H1 (cell line): ENCODE measurements around the gene TTBK2. TPM values are rescaled to one million over a fixed set of nuclear protein-coding genes. Genes with fewer than 3 reads are reported as not detected.

Experiments used
- CTCF ChIA-PET: fragments of 300-600 bp; sonication (Branson Sonifier 250); formaldehyde crosslinking; loops from one replicate; lab custom pipeline; 2021; ENCODE audit not compliant: partially characterized antibody; lab: Charles Lee
- POLR2A ChIA-PET: fragments of 300-600 bp; sonication (Branson Sonifier 250); formaldehyde crosslinking; loops from one replicate; lab custom pipeline; 2021; ENCODE audit warnings: inconsistent platforms; ENCODE audit not compliant: partially characterized antibody; lab: Charles Lee
- DNase-seq, 2 experiments: peaks; one replicate each; pipeline versions ENCODE4 v3.0.0 to v3.0.0-alpha.2; 2010 to 2022; ENCODE audit warnings: low spot score in 2 of 2, low read depth in 1 of 2, mixed read lengths in 1 of 2
- FAIRE-seq: peaks from 2 replicates; lab custom pipeline; 2011; peaks lifted over from hg19 to GRCh38; lab: Jason Lieb, UNC
- H2AFZ ChIP-seq: 2 replicates; pipeline ENCODE4 v1.8.1; 2012; ENCODE audit warnings: low read length, inconsistent platforms
- H2AK5ac ChIP-seq: 2 replicates; pipeline ENCODE4 v1.6.1; 2013; ENCODE audit warnings: low read depth, low read length
- H2BK120ac ChIP-seq: replicated peaks from 2 replicates; pipeline ENCODE3; 2013; ENCODE audit warnings: low read depth, low read length, inconsistent platforms
- H2BK12ac ChIP-seq: 2 replicates; pipeline ENCODE4 v1.6.1; 2013; ENCODE audit warnings: low read depth, low read length
- H2BK15ac ChIP-seq: 2 replicates; pipeline ENCODE4 v1.6.1; 2013; ENCODE audit warnings: low read length
- H2BK20ac ChIP-seq: 2 replicates; pipeline ENCODE4 v1.6.1; 2013; ENCODE audit warnings: low read length
- H2BK5ac ChIP-seq: 2 replicates; pipeline ENCODE4 v1.6.1; 2013; ENCODE audit warnings: low read depth, low read length
- H3K14ac ChIP-seq: 2 replicates; pipeline ENCODE4 v1.6.1; 2013; ENCODE audit warnings: inconsistent platforms; ENCODE audit not compliant: insufficient read length
- H3K18ac ChIP-seq: 2 replicates; pipeline ENCODE4 v1.6.1; 2013; ENCODE audit warnings: low read length; ENCODE audit errors: extremely low read depth
- H3K23ac ChIP-seq: 2 replicates; pipeline ENCODE4 v1.6.1; 2013; ENCODE audit warnings: inconsistent platforms; ENCODE audit not compliant: insufficient read length
- H3K23me2 ChIP-seq: 2 replicates; pipeline ENCODE4 v1.6.1; 2013; ENCODE audit warnings: low read depth, low read length
- H3K27ac ChIP-seq: 2 replicates; pipeline ENCODE4 v1.6.1; 2011; ENCODE audit warnings: low read depth, low read length, inconsistent platforms
- H3K27me3 ChIP-seq, 4 experiments: replicated peaks in 1 of 4; 1 replicate in 1 of 4; 2 replicates in 3 of 4; pipeline versions ENCODE4 v1.6.1 to v1.8.1; 2011 to 2013; ENCODE audit warnings: low read length in 3 of 4, mild to moderate bottlenecking in 3 of 4, inconsistent platforms in 2 of 4, mixed read lengths in 2 of 4, moderate library complexity in 1 of 4; ENCODE audit not compliant: control insufficient read depth in 3 of 4, insufficient read depth in 3 of 4; ENCODE audit errors: extremely low read depth in 1 of 4
- H3K36me3 ChIP-seq, 4 experiments: 2 replicates each; pipeline versions ENCODE4 v1.6.1 to v1.8.1; 2011 to 2013; ENCODE audit warnings: mild to moderate bottlenecking in 4 of 4, low read length in 3 of 4, moderate library complexity in 2 of 4, control low read depth in 1 of 4, inconsistent platforms in 1 of 4; ENCODE audit not compliant: insufficient read depth in 4 of 4, control insufficient read depth in 2 of 4
- H3K4ac ChIP-seq: replicated peaks from 2 replicates; pipeline ENCODE3; 2013; ENCODE audit warnings: low read length, low read depth, mixed read lengths, inconsistent platforms; ENCODE audit not compliant: insufficient read length
- H3K4me1 ChIP-seq, 4 experiments: replicated peaks in 1 of 4; 1 replicate in 1 of 4; 2 replicates in 3 of 4; pipeline versions ENCODE4 v1.6.1 to v1.8.1; 2011 to 2013; ENCODE audit warnings: low read length in 3 of 4, inconsistent platforms in 2 of 4, mixed read lengths in 1 of 4; ENCODE audit not compliant: insufficient read depth in 4 of 4, control insufficient read depth in 3 of 4
- H3K4me2 ChIP-seq, 2 experiments: 2 replicates each; pipeline versions ENCODE4 v1.6.1 to v1.8.1; 2011 to 2013; ENCODE audit warnings: low read depth in 2 of 2, low read length in 2 of 2, control low read depth in 1 of 2, inconsistent platforms in 1 of 2, mild to moderate bottlenecking in 1 of 2; ENCODE audit not compliant: insufficient read depth in 1 of 2
- H3K4me3 ChIP-seq, 4 experiments: fragments of 200-600, 300-600 bp in 1 of 4; sonication (generic), shearing (Covaris generic), sonication (Bioruptor Twin) in 1 of 4; 2 replicates each; pipeline versions ENCODE4 v1.5.1 to v1.8.1; 2011 to 2016; ENCODE audit warnings: low read length in 4 of 4, low read depth in 3 of 4, control low read depth in 2 of 4, inconsistent platforms in 2 of 4, mild to moderate bottlenecking in 2 of 4, mixed read lengths in 1 of 4, moderate library complexity in 1 of 4; ENCODE audit not compliant: insufficient read depth in 2 of 4; ENCODE audit errors: extremely low read depth in 1 of 4
- H3K56ac ChIP-seq: replicated peaks from 2 replicates; pipeline ENCODE3; 2013; ENCODE audit warnings: low read depth, mild to moderate bottlenecking, mixed read lengths, low read length, inconsistent platforms; ENCODE audit not compliant: insufficient read length
- H3K79me1 ChIP-seq: 2 replicates; pipeline ENCODE4 v1.6.1; 2013; ENCODE audit warnings: low read depth, low read length, control low read depth
- H3K79me2 ChIP-seq, 2 experiments: 2 replicates each; pipeline versions ENCODE4 v1.6.1 to v1.8.1; 2012 to 2013; ENCODE audit warnings: low read length in 2 of 2, mild to moderate bottlenecking in 2 of 2, inconsistent platforms in 1 of 2; ENCODE audit not compliant: insufficient read depth in 2 of 2, control insufficient read depth in 1 of 2
- H3K9ac ChIP-seq, 4 experiments: replicated peaks in 1 of 4; 1 replicate in 1 of 4; 2 replicates in 3 of 4; pipeline versions ENCODE4 v1.6.1 to v1.8.1; 2011 to 2013; ENCODE audit warnings: low read depth in 3 of 4, low read length in 3 of 4, control low read depth in 2 of 4, mild to moderate bottlenecking in 2 of 4, moderate library complexity in 2 of 4, inconsistent platforms in 1 of 4; ENCODE audit errors: extremely low read depth in 1 of 4
- H3K9me3 ChIP-seq, 2 experiments: 2 replicates each; pipeline versions ENCODE4 v1.6.1 to v1.8.1; 2012 to 2013; ENCODE audit warnings: mild to moderate bottlenecking in 2 of 2, moderate library complexity in 2 of 2, control low read depth in 1 of 2, inconsistent platforms in 1 of 2, low read depth in 1 of 2, low read length in 1 of 2, mixed read lengths in 1 of 2; ENCODE audit not compliant: insufficient read depth in 2 of 2
- H4K20me1 ChIP-seq, 2 experiments: replicated peaks in 1 of 2; 2 replicates each; pipeline versions ENCODE3 to v1.8.1; 2011 to 2013; ENCODE audit warnings: inconsistent platforms in 2 of 2, low read length in 2 of 2, mild to moderate bottlenecking in 1 of 2; ENCODE audit not compliant: insufficient read depth in 2 of 2, control insufficient read depth in 1 of 2
- H4K5ac ChIP-seq: 2 replicates; pipeline ENCODE4 v1.6.1; 2013; ENCODE audit warnings: low read length, low read depth, mixed read lengths, inconsistent platforms; ENCODE audit not compliant: insufficient read length
- H4K8ac ChIP-seq: 2 replicates; pipeline ENCODE4 v1.8.0; 2013; ENCODE audit warnings: mild to moderate bottlenecking, moderate library complexity, low read length, inconsistent platforms; ENCODE audit not compliant: insufficient read depth; ENCODE audit errors: extremely low read depth
- H4K91ac ChIP-seq: replicated peaks from 2 replicates; pipeline ENCODE3; 2013; ENCODE audit warnings: low read length, mixed read lengths, inconsistent platforms; ENCODE audit not compliant: insufficient read length
- BRCA1 ChIP-seq: IDR thresholded peaks from 2 replicates; pipeline ENCODE4 v1.6.1; 2012; ENCODE audit warnings: low read depth, low read length, improper control_type of control experiment
- CTBP2 ChIP-seq: IDR thresholded peaks from 2 replicates; pipeline ENCODE4 v1.7.0; 2011; ENCODE audit warnings: borderline replicate concordance, mild to moderate bottlenecking, moderate library complexity, mixed read lengths, low read length; ENCODE audit not compliant: insufficient read depth, insufficient read length
- GABPA ChIP-seq: IDR thresholded peaks from 2 replicates; pipeline ENCODE4 v1.6.1; 2011; ENCODE audit warnings: mild to moderate bottlenecking, low read length, moderate library complexity, borderline replicate concordance; ENCODE audit not compliant: insufficient read depth
- RXRA ChIP-seq: IDR thresholded peaks from 2 replicates; pipeline ENCODE4 v1.6.1; 2011; ENCODE audit warnings: low read depth, mild to moderate bottlenecking, low read length, moderate library complexity; ENCODE audit not compliant: insufficient read depth
- SIRT6 ChIP-seq: IDR thresholded peaks from one replicate; pipeline ENCODE4 v1.7.1; 2012; ENCODE audit warnings: low read length, inconsistent platforms
- WGBS, 2 experiments: shearing (Covaris generic) in 1 of 2; methylation state at CpG; one replicate each; pipeline versions ENCODE4 v1.1.6 to v1.1.7; 2013 to 2015; ENCODE audit warnings: low lambda C conversion rate in 2 of 2, mixed read lengths in 2 of 2, inconsistent platforms in 1 of 2, low coverage in 1 of 2, missing lambda C conversion rate in 1 of 2; ENCODE audit not compliant: insufficient replicate concordance in 2 of 2, insufficient coverage in 1 of 2, insufficient read length in 1 of 2; ENCODE audit errors: extremely low coverage in 1 of 2, missing lambda C conversion rate in 1 of 2; 5-methylcytosine and 5-hydroxymethylcytosine counted together
- polyA plus RNA-seq, 7 experiments: library from polyadenylated mRNA; depleted of rRNA in 3 of 7; stranded (reverse) in 5 of 7; unstranded in 2 of 7; fragments of >200 nt in 5 of 7; fragments of 200-250 nt in 2 of 7; gene quantifications; 1 replicate in 5 of 7; 2 replicates in 1 of 7; 4 replicates in 1 of 7; pipeline versions ENCODE4 v1.2.1 to v1.2.3, GENCODE V29; 2011 to 2013; ENCODE audit warnings: missing spikeins in 2 of 7, mixed read lengths in 2 of 7
- total RNA-seq: library from RNA; stranded (reverse); fragmentation: NEBNext Ultra II Directional; extraction: Animal tissue kit (Norgen Biotek cat#: 25700); gene quantifications from 2 replicates; pipeline ENCODE4 v1.2.1, GENCODE V29; 2021

The TTBK2 gene
- total and polyA plus RNA-seq, 2 of the 8 experiments (the other 6 are each of a cell fraction or from before 2014, with no cell fraction given), result 2.7 to 18.2 TPM

DNA sequence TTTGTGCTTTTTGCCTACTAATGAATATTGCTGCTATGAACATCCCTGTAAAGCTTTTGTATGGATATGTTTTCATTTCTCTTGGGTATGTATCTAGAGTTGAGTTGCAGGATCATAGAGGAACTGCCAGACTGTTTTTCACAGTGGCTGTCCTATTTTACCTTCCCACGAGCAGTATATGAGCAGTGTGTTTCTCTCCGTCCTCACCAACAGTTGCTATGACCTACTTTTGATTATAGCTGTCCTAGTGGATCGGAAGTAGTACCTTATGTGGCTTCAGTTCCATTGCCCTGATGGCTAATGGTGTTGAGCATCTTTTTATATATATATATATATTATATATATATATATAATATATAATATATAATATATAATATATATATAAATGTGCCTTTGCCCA, 208.8 kb downstream of the TTBK2 start:
- Histone ChIP-seq H3K27me3 (no peaks in the 10 kb centered on the region), H4K5ac (no peak overlapping the region), H4K8ac (no peak overlapping the region), H2BK120ac (no peak overlapping the region), H3K23ac (no peak overlapping the region), H4K20me1 (peaks cover 0 to 2% of the 10 kb centered on the region in 2 experiments), H4K91ac (no peak overlapping the region), H2AK5ac (no peak overlapping the region), H3K18ac (no peak overlapping the region), H3K36me3 (no peaks in the 10 kb centered on the region), H2BK5ac (no peak overlapping the region), H2BK12ac (no peak overlapping the region), H2BK15ac (no peak overlapping the region), H3K56ac (no peak overlapping the region), H3K4me1 (no peaks in the 10 kb centered on the region), H3K79me2 (no peaks in the 10 kb centered on the region), H2BK20ac (no peak overlapping the region), H3K4me2 (no peak overlapping the region), H3K23me2 (no peaks in the 10 kb centered on the region), H3K9me3 (no peaks in the 10 kb centered on the region), H2AFZ (no peak overlapping the region), H3K27ac (no peak overlapping the region), H3K4me3 (no peak overlapping the region), H3K79me1 (no peaks in the 10 kb centered on the region), H3K14ac (no peak overlapping the region), H3K9ac (no peak overlapping the region), H3K4ac (no peak overlapping the region)
- no peak for DNase-seq
- 90% methylated on average over 3 of the region's 3 CpGs; no CpG with 5 or more reads in 1 of the 2 experiments for WGBS, 2 experiments
- ChIA-PET POLR2A (interaction anchor here (0.7 kb wide), 1 partner anchor 8 kb away, joined by 3 read pairs; no protein-coding TSS in a partner anchor), CTCF (interaction anchor here (1.1 to 2.4 kb wide), 3 partner anchors 11 to 215 kb away, joined by 3 to 10 read pairs (median 7); no protein-coding TSS in a partner anchor)
- FAIRE-seq, result no peak
- TF ChIP-seq RXRA, result no peak
- no peak for TF ChIP-seq GABPA
- no peak for TF ChIP-seq CTBP2
- no peak for TF ChIP-seq SIRT6
- TF ChIP-seq BRCA1, result no peak
